SU-DHL-6 (cell line): ENCODE results near the gene ASCL2.

Experiments
- H2AFZ ChIP-seq: fragments of 200-600 bp; sonication (generic); 2 replicates; pipeline ENCODE4 v1.6.1; 2014; ENCODE audit warnings: low read depth, mild to moderate bottlenecking, moderate library complexity, mixed read lengths, antibody characterized with exemption, low read length; ENCODE audit not compliant: severe bottlenecking
- H3F3A ChIP-seq: fragments of 200-600 bp; shearing (Covaris generic); 2 replicates; pipeline ENCODE4 v1.6.0; 2016; ENCODE audit warnings: antibody characterized with exemption, mild to moderate bottlenecking; ENCODE audit not compliant: insufficient read depth
- H3K27ac ChIP-seq: fragments of 200-600 bp; sonication (generic); 2 replicates; pipeline ENCODE4 v1.5.1; 2016; ENCODE audit warnings: low read depth, mild to moderate bottlenecking, low read length, moderate library complexity, mixed read lengths
- H3K27me3 ChIP-seq: fragments of 200-600 bp; sonication (generic), shearing (Covaris generic); 2 replicates; pipeline ENCODE4 v1.6.0; 2014; ENCODE audit warnings: mild to moderate bottlenecking, low read length
- H3K36me3 ChIP-seq: fragments of 200-600 bp; sonication (generic); 2 replicates; pipeline ENCODE4 v1.6.1; 2014; ENCODE audit warnings: mild to moderate bottlenecking, low read length, mixed read lengths
- H3K4me2 ChIP-seq: fragments of 300-600, 200-600 bp; shearing (Covaris generic), sonication (generic); 2 replicates; pipeline ENCODE4 v1.6.0; 2014; ENCODE audit warnings: low read length, low read depth, mild to moderate bottlenecking; ENCODE audit not compliant: poor library complexity, severe bottlenecking
- H3K4me3 ChIP-seq: fragments of 200-600 bp; sonication (generic); 2 replicates; pipeline ENCODE4 v1.5.1; 2014; ENCODE audit warnings: antibody characterized with exemption, low read length, mild to moderate bottlenecking, mixed read lengths; ENCODE audit not compliant: insufficient read depth, poor library complexity, severe bottlenecking
- H3K79me2 ChIP-seq: fragments of 200-600 bp; sonication (generic); 2 replicates; pipeline ENCODE4 v1.6.1; 2014; ENCODE audit warnings: mild to moderate bottlenecking, low read length, moderate library complexity; ENCODE audit not compliant: insufficient read depth
- H3K9ac ChIP-seq: fragments of 200-600 bp; sonication (generic); 2 replicates; pipeline ENCODE4 v1.7.0; 2014; ENCODE audit warnings: mild to moderate bottlenecking, low read length
- H3K9me2 ChIP-seq: fragments of 200-600 bp; sonication (generic); replicated peaks from 2 replicates; pipeline ENCODE4 v1.6.1; 2014; ENCODE audit warnings: low read length; ENCODE audit not compliant: insufficient read depth
- H3K9me3 ChIP-seq: fragments of 200-600 bp; sonication (generic); 2 replicates; pipeline ENCODE4 v1.6.1; 2014; ENCODE audit warnings: low read length, mixed read lengths; ENCODE audit not compliant: insufficient read depth
- H4K20me1 ChIP-seq: fragments of 200-600 bp; sonication (generic); 2 replicates; pipeline ENCODE4 v1.6.1; 2014; ENCODE audit warnings: low read depth, mild to moderate bottlenecking, antibody characterized with exemption, low read length, moderate library complexity, mixed read lengths
- EZH2phosphoT487 ChIP-seq: fragments of 200-600 bp; sonication (generic), shearing (Covaris generic); conservative IDR thresholded peaks from 2 replicates; pipeline ENCODE4 v1.6.1; 2018; ENCODE audit warnings: mild to moderate bottlenecking, antibody characterized with exemption, low read length, moderate library complexity, mixed read lengths
- TF ChIP-seq, protein P1 (sequence below): fragments of 200-600 bp; sonication (generic); IDR thresholded peaks from one replicate; pipeline ENCODE4 v1.5.1; 2017; ENCODE audit warnings: antibody characterized with exemption, mild to moderate bottlenecking, low read length, moderate library complexity; ENCODE audit not compliant: insufficient read depth, poor library complexity, severe bottlenecking

The ASCL2 gene

DNA sequence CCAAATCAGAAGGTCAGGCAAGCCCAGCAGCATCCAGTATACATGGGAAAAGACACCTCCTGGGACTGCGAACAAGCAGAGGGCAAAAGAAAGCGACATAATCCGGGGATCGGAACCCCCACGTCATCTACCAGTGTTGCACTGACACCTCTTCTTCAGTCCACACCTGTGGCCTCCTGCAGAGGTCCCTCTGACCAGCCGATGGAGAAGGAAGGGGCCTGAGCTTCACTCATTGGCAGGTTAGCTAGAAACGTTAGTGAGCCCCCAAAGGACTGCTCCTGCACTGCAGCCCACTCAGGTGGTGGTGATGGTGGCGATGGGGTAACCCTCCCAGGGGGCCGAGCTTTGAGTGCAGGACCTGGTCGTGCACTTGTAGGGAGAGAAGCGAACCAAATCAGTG, 22.1 kb downstream of the ASCL2 start:
- Histone ChIP-seq H2AFZ (no peak overlapping the region), H3K79me2 (no peaks in the 10 kb centered on the region), H3K4me2 (no peak overlapping the region), H3K9me3 (no peaks in the 10 kb centered on the region), H3K9ac (no peak overlapping the region), H3K36me3 (no peaks in the 10 kb centered on the region), H3K4me3 (no peak overlapping the region), H4K20me1 (no peaks in the 10 kb centered on the region), H3K27me3 (no peaks in the 10 kb centered on the region), H3K27ac (no peak overlapping the region), H3K9me2 (no peaks in the 10 kb centered on the region), H3F3A (no peaks in the 10 kb centered on the region)
- TF ChIP-seq, protein P1, sequence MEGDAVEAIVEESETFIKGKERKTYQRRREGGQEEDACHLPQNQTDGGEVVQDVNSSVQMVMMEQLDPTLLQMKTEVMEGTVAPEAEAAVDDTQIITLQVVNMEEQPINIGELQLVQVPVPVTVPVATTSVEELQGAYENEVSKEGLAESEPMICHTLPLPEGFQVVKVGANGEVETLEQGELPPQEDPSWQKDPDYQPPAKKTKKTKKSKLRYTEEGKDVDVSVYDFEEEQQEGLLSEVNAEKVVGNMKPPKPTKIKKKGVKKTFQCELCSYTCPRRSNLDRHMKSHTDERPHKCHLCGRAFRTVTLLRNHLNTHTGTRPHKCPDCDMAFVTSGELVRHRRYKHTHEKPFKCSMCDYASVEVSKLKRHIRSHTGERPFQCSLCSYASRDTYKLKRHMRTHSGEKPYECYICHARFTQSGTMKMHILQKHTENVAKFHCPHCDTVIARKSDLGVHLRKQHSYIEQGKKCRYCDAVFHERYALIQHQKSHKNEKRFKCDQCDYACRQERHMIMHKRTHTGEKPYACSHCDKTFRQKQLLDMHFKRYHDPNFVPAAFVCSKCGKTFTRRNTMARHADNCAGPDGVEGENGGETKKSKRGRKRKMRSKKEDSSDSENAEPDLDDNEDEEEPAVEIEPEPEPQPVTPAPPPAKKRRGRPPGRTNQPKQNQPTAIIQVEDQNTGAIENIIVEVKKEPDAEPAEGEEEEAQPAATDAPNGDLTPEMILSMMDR, result no peak
- no peak for TF ChIP-seq EZH2phosphoT487

DNA sequence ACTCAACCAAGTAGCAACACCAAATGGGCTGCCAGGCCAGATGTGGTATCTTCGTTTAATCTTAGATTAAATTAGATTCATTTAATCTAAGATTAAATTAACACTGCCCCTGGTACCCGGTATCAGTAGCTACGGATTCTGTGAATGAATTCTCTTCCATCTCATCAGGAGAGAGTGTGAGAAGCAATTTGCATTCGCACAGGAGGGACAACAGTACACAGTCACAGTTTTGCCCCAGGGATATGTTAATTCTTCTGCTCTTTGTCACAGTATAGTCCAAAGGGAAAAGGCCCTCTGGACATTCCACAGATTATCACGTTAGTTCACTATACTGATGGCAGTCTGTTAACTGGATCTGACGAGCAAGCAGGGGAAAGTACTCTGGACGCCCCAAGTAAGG, 22.9 kb downstream of the ASCL2 start:
- no peak overlapping the region for H3K27ac ChIP-seq
- no peak overlapping the region for H3K9ac ChIP-seq
- H3K4me2 ChIP-seq, result no peak overlapping the region
- 0 out of 2 replicates have a peak, but pooled peaks cover 3% of the 10 kb centered on the region for H3K27me3 ChIP-seq
- no peaks in the 10 kb centered on the region for H3F3A ChIP-seq
- no peak overlapping the region for H3K4me3 ChIP-seq
- H3K79me2 ChIP-seq, result no peaks in the 10 kb centered on the region
- H3K36me3 ChIP-seq, result no peaks in the 10 kb centered on the region
- no peaks in the 10 kb centered on the region for H3K9me2 ChIP-seq
- H2AFZ ChIP-seq, result no peak overlapping the region
- H3K9me3 ChIP-seq, result no peaks in the 10 kb centered on the region
- H4K20me1 ChIP-seq, result no peaks in the 10 kb centered on the region
- TF ChIP-seq, protein P1, result no peak
- no peak for TF ChIP-seq EZH2phosphoT487

DNA sequence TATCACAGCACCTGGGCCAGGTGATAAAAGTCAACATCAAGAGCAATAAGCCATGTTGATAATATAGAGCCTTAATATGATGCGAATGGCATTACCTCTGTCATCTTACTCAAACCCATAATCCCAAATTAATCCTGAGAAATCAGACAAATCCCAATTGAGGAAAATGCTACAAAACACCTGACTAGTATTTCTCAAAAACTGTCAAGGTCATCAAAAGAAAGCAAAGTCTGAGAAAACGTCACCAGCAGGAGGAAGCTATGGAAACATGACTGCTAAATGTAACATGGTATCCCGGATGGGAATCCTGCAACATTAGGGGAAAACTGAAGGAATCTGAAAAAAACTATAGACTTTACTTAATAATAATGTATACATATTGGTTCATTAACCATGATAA, 29.6 kb downstream of the ASCL2 start:
- no peaks in the 10 kb centered on the region for H3K9me2 ChIP-seq
- no peaks in the 10 kb centered on the region for H3K36me3 ChIP-seq
- no peaks in the 10 kb centered on the region for H4K20me1 ChIP-seq
- H3F3A ChIP-seq, result no peaks in the 10 kb centered on the region
- TF ChIP-seq, protein P1, result no peak
- TF ChIP-seq EZH2phosphoT487, result no peak
- H3K9ac ChIP-seq, result no peak overlapping the region
- H3K4me2 ChIP-seq, result no peak overlapping the region
- H3K27me3 ChIP-seq, result peaks cover 3% of the 10 kb centered on the region; the same call in 1 of the 2 replicates
- no peak overlapping the region for H3K4me3 ChIP-seq
- H3K79me2 ChIP-seq, result no peaks in the 10 kb centered on the region
- no peak overlapping the region for H2AFZ ChIP-seq
- no peaks in the 10 kb centered on the region for H3K9me3 ChIP-seq
- H3K27ac ChIP-seq, result no peak overlapping the region
